HepG2 (cell line): Measurements from ENCODE around the gene ATP1A2. TPM values are rescaled to one million over a fixed set of nuclear protein-coding genes. Genes with fewer than 3 reads are reported as not detected.

Experiments used
- ATAC-seq: fragments of 200-7000 bp; cut with Tn5 transposase; 3 replicates; pipeline ENCODE4 v1.9.1; 2020; ENCODE audit warnings: mild to moderate bottlenecking, moderate library complexity
- BruUV-seq: library from RNA; stranded (reverse); fragments of 400-500 nt; replicated peaks from 2 replicates; lab custom pipeline; 2021; lab: Mats Ljungman, UMichigan
- CTCF ChIA-PET: fragments of 300-600 bp; formaldehyde crosslinking; extraction: SDS; loops from one replicate; lab custom pipeline; 2021; ENCODE audit warnings: low total read pairs, inconsistent platforms, low intra/inter-chr PET ratio; lab: Yijun Ruan, JAX
- POLR2A ChIA-PET: fragments of 350-600 bp; sonication (Branson Sonifier 250); formaldehyde crosslinking; loops from one replicate; lab custom pipeline; 2020; ENCODE audit warnings: antibody characterized with exemption, inconsistent platforms; lab: Yijun Ruan, JAX
- DNase-seq: peaks from one replicate; pipeline ENCODE4 v3.0.0-alpha.2; 2015; ENCODE audit warnings: low spot score
- FAIRE-seq: peaks from 3 replicates; lab custom pipeline; 2011; peaks lifted over from hg19 to GRCh38; lab: Jason Lieb, UNC
- H2AFZ ChIP-seq: one replicate; pipeline ENCODE4 v1.6.1; 2011; ENCODE audit warnings: low read length, inconsistent platforms
- H3K27ac ChIP-seq: fragments of 300-600 bp; 3 replicates; pipeline ENCODE4 v1.8.0; 2011; ENCODE audit warnings: mixed run types, mild to moderate bottlenecking, mixed read lengths, low read length, inconsistent platforms; ENCODE audit not compliant: insufficient read depth; ENCODE audit errors: extremely low read length
- H3K27me3 ChIP-seq, 2 experiments: fragments of 200-600 bp in 1 of 2; 2 replicates in 1 of 2; 3 replicates in 1 of 2; pipeline versions ENCODE4 v1.6.0 to v1.8.0; 2011; ENCODE audit warnings: low read length in 2 of 2, mild to moderate bottlenecking in 2 of 2, moderate library complexity in 2 of 2, inconsistent platforms in 1 of 2; ENCODE audit not compliant: insufficient read depth in 2 of 2, control insufficient read depth in 1 of 2
- H3K36me3 ChIP-seq, 2 experiments: fragments of 200-600 bp in 1 of 2; replicated peaks in 1 of 2; 2 replicates in 1 of 2; 3 replicates in 1 of 2; pipeline versions ENCODE4 v1.5.1 to v1.8.0; 2011; ENCODE audit warnings: low read length in 2 of 2, inconsistent platforms in 1 of 2; ENCODE audit not compliant: insufficient read depth in 2 of 2, control insufficient read depth in 1 of 2
- H3K4me1 ChIP-seq: 2 replicates; pipeline ENCODE4 v1.5.1; 2012; ENCODE audit warnings: low read length, inconsistent platforms; ENCODE audit not compliant: insufficient read depth
- H3K4me2 ChIP-seq: 2 replicates; pipeline ENCODE4 v1.6.0; 2011; ENCODE audit warnings: low read depth, low read length, inconsistent platforms
- H3K4me3 ChIP-seq, 3 experiments: fragments of 200-600 bp in 1 of 3; sonication (generic), shearing (Covaris generic) in 1 of 3; replicated peaks in 1 of 3; 2 replicates each; pipeline ENCODE4 v1.5.1; 2011 to 2016; ENCODE audit warnings: low read length in 3 of 3, inconsistent platforms in 2 of 3, low read depth in 2 of 3, mild to moderate bottlenecking in 2 of 3, control low read depth in 1 of 3, mixed read lengths in 1 of 3; ENCODE audit not compliant: insufficient read depth in 1 of 3
- H3K79me2 ChIP-seq: one replicate; pipeline ENCODE4 v1.6.1; 2011; ENCODE audit warnings: low read length, inconsistent platforms; ENCODE audit not compliant: insufficient read depth
- H3K9ac ChIP-seq: 2 replicates; pipeline ENCODE4 v1.6.0; 2011; ENCODE audit warnings: mild to moderate bottlenecking, low read depth, low read length, inconsistent platforms; ENCODE audit not compliant: insufficient read depth
- H3K9me3 ChIP-seq: 2 replicates; pipeline ENCODE4 v1.5.1; 2012; ENCODE audit warnings: mild to moderate bottlenecking, low read length
- H4K20me1 ChIP-seq: 2 replicates; pipeline ENCODE4 v1.6.0; 2011; ENCODE audit warnings: inconsistent platforms, mild to moderate bottlenecking, low read length, moderate library complexity; ENCODE audit not compliant: insufficient read depth
- HNRNPK ChIP-seq: fragments of 200-400 bp; formaldehyde crosslinking; IDR thresholded peaks from 2 replicates; pipeline ENCODE4 v1.6.1; 2018; ENCODE audit warnings: low read length, low read depth, moderate library complexity, mild to moderate bottlenecking; ENCODE audit not compliant: poor library complexity, severe bottlenecking
- PHF20 ChIP-seq: sonication (generic); formaldehyde crosslinking; IDR thresholded peaks from 2 replicates; pipeline ENCODE4 v1.5.0; 2020; ENCODE audit warnings: mild to moderate bottlenecking, missing genetic modification reagents
- ZNF501 ChIP-seq: sonication (generic); formaldehyde crosslinking; IDR thresholded peaks from 2 replicates; pipeline ENCODE4 v1.5.1; 2020; ENCODE audit warnings: mild to moderate bottlenecking, moderate library complexity, missing genetic modification reagents
- ZNF891 ChIP-seq: sonication (generic); formaldehyde crosslinking; IDR thresholded peaks from 2 replicates; pipeline ENCODE4 v1.5.0; 2020; ENCODE audit warnings: mild to moderate bottlenecking, missing genetic modification reagents
- WGBS: methylation state at CpG from one replicate; pipeline ENCODE4 v1.1.6; 2017; ENCODE audit warnings: low lambda C conversion rate; 5-methylcytosine and 5-hydroxymethylcytosine counted together
- in situ Hi-C: cut with HindIII; loops from 2 replicates; pipeline ENCODE4 v1.10.0; 2017; ENCODE audit warnings: low pct_unique_long_range_greater_than_20kb; ENCODE audit not compliant: extremely low pct_ligation_motif_present
- intact Hi-C: fragments of 100-400 bp; cut with micrococcal nuclease; formaldehyde crosslinking; loops from one replicate; pipeline ENCODE4 v1.10.0; 2022; ENCODE audit not compliant: unreplicated experiment
- polyA plus RNA-seq, 8 experiments: library from polyadenylated mRNA; depleted of rRNA in 3 of 8; stranded (reverse) in 7 of 8; unstranded in 1 of 8; fragments of >200 nt; fragmentation: Illumina TruSeq in 4 of 8; extraction: Trizol in 4 of 8; gene quantifications; 2 replicates each; pipeline versions ENCODE4 v1.2.1 to v1.2.3, GENCODE V29; 2011 to 2016; ENCODE audit warnings: low read depth in 4 of 8, missing spikeins in 1 of 8, mixed read lengths in 1 of 8; ENCODE audit not compliant: insufficient read depth in 1 of 8
- total RNA-seq, 5 experiments: library from RNA; depleted of rRNA; stranded (reverse); fragments of >200 nt; fragmentation: Illumina TruSeq; extraction: Trizol; gene quantifications; 2 replicates each; pipeline ENCODE4 v1.2.3, GENCODE V29; 2016; ENCODE audit warnings: low read depth in 1 of 5
- TF ChIP-seq, protein P1 (sequence below): IDR thresholded peaks from 2 replicates; pipeline ENCODE4 v1.6.1; 2012; ENCODE audit warnings: low read length, improper control_type of control experiment
- TF ChIP-seq, protein P2 (sequence below): IDR thresholded peaks from 2 replicates; pipeline ENCODE4 v1.6.1; 2016; ENCODE audit warnings: missing compliant biosample characterization, missing genetic modification reagents, borderline replicate concordance

Gene ATP1A2
- total and polyA plus RNA-seq, 2 of the 13 experiments (the other 11 are each of a cell fraction or from before 2014, with no cell fraction given), result 0.16 TPM; not detected in 1

DNA sequence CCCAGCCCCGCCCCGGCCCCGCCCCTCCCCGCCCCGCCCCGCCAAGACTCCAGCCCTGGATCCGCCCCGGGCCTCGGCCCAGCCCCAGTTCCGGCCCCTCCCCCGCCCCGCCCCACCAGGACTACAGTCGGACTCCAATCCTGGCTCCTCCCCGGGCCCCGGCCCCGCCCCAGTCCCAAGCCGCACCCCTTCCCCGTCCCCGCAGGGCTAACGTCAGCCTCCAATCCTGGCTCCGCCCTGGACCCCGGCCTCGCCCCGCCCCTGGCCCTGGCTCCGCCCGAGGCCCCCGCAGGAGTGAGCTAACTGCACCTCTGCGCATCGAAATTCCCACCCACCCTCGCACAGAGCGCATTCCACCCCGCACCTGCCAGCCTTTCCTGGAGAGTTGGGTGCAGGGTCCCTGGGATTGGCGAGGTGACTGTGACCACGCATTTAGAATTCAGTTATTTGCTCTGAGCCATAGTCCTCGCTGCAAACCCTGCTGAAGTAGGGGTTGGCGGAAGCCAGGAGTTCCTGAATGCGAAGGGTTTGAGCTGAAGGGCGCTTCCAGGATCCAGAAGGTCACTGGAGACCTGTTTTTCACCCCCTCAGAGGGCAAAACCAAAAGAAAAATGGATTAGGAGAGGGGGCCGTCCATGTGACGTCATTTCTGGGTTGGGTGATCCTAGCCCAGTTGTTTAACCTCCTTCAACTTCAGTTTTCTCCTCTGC, 16.6 kb upstream of the ATP1A2 start (continued):
- TF ChIP-seq, protein P1, sequence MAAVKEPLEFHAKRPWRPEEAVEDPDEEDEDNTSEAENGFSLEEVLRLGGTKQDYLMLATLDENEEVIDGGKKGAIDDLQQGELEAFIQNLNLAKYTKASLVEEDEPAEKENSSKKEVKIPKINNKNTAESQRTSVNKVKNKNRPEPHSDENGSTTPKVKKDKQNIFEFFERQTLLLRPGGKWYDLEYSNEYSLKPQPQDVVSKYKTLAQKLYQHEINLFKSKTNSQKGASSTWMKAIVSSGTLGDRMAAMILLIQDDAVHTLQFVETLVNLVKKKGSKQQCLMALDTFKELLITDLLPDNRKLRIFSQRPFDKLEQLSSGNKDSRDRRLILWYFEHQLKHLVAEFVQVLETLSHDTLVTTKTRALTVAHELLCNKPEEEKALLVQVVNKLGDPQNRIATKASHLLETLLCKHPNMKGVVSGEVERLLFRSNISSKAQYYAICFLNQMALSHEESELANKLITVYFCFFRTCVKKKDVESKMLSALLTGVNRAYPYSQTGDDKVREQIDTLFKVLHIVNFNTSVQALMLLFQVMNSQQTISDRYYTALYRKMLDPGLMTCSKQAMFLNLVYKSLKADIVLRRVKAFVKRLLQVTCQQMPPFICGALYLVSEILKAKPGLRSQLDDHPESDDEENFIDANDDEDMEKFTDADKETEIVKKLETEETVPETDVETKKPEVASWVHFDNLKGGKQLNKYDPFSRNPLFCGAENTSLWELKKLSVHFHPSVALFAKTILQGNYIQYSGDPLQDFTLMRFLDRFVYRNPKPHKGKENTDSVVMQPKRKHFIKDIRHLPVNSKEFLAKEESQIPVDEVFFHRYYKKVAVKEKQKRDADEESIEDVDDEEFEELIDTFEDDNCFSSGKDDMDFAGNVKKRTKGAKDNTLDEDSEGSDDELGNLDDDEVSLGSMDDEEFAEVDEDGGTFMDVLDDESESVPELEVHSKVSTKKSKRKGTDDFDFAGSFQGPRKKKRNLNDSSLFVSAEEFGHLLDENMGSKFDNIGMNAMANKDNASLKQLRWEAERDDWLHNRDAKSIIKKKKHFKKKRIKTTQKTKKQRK, result no peak
- TF ChIP-seq ZNF891 (CRISPR knock-in tag), result no peak
- TF ChIP-seq PHF20 (CRISPR knock-in tag), result no peak

DNA sequence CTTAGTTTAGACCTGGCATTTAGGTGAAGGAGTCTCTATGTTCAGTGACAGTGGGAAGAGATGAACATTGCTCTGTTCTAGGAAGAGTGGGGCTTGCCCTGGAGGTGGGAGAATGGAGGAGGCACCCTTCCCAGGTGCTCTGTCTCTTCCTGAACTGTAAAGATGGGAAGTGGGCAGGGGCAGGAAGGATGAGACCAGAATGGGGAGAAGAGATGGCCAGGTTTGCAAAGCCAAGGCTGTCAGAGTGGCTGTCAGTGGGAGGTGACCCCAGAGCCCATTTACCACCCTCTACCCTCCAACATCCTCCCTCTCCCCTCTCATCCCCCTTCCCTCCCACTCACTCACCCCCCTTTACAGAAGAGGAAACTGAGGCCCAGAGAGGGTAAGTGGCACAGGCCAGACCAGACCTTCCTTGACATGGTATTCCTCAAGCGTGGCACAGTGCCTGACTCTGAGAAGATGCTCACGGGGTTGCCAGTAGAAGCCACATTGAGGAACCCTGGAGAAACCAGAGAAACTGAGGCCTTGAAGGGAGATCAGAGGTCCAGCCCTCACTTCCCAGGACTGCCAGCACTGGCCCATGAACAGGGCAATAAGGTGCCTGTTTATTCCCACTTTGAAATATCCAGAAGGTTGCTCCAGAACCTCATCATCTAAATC, 15.7 kb upstream of the ATP1A2 start:
- ATAC-seq (no peak), FAIRE-seq (no peak), DNase-seq (no peak)
- 0 out of 2 replicates have a peak, but pooled peaks have one; percentile 6 for TF ChIP-seq ZNF501
- TF ChIP-seq, protein P2, sequence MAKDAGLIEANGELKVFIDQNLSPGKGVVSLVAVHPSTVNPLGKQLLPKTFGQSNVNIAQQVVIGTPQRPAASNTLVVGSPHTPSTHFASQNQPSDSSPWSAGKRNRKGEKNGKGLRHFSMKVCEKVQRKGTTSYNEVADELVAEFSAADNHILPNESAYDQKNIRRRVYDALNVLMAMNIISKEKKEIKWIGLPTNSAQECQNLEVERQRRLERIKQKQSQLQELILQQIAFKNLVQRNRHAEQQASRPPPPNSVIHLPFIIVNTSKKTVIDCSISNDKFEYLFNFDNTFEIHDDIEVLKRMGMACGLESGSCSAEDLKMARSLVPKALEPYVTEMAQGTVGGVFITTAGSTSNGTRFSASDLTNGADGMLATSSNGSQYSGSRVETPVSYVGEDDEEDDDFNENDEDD (CRISPR knock-in tag), result no peak
- TF ChIP-seq HNRNPK, result peak; percentile 59
- no peaks in the 10 kb centered on the region for H3K9me3 ChIP-seq
- no peaks in the 10 kb centered on the region for H3K27me3 ChIP-seq
- ChIA-PET POLR2A (interaction anchor here (1.3 to 2.2 kb wide), 3 partner anchors 152 to 185 kb away, joined by 6 to 14 read pairs (median 9); partner anchors contain the start of genes DCAF8 and PEX19), CTCF (interaction anchor here (1.4 to 2.0 kb wide), 4 partner anchors 64 to 192 kb away, joined by 11 to 15 read pairs (median 12); no protein-coding TSS in a partner anchor)
- H3K79me2 ChIP-seq, result peaks cover 18% of the 10 kb centered on the region
- H3K4me1 ChIP-seq, result peaks cover 87% of the 10 kb centered on the region
- H3K4me2 ChIP-seq, result peak overlapping the region; percentile 100
- WGBS, result 53% methylated on average over 2 of the region's 2 CpGs
- peak overlapping the region; percentile 72; the same call in 1 of the 2 replicates for H3K9ac ChIP-seq
- no peaks in the 10 kb centered on the region; a peak in 1 of 5 replicates for H3K36me3 ChIP-seq
- intact Hi-C loops, result loop anchor here (5.0 kb wide), 1 partner anchor 277 kb away; no protein-coding TSS in a partner anchor
- H3K27ac ChIP-seq, result peak overlapping the region; percentile 67
- no peaks in the 10 kb centered on the region for H4K20me1 ChIP-seq
- in situ Hi-C loops, result loop anchor here (10.0 kb wide), 1 partner anchor 115 kb away; no protein-coding TSS in a partner anchor
- no TSS peak for BruUV-seq
- peak overlapping the region in 1 of 3 experiments; percentile 76; a peak in 1 of 6 replicates for H3K4me3 ChIP-seq
- H2AFZ ChIP-seq, result no peak overlapping the region
